Breast epithelium (tissue), 4 donors: ENCODE data around the gene SNX5. TPM values are rescaled to one million over a fixed set of nuclear protein-coding genes. Genes with fewer than 3 reads are reported as not detected.
A peak's percentile ranks its signal among the peaks of the same experiment; 100 is the strongest.

Source experiments
- DNase-seq, 2 donors: peaks; one replicate each; pipeline ENCODE4 v3.0.0-alpha.2; 2019; ENCODE audit warnings: low spot score in 2 of 2
- H3K27ac ChIP-seq, 2 donors: fragments of 200-600 bp; sonication (generic) in 1 of 2; one replicate each; pipeline ENCODE4 v1.5.1; 2016 to 2019; ENCODE audit warnings: mild to moderate bottlenecking in 1 of 2
- H3K27me3 ChIP-seq, 2 donors: fragments of 200-600 bp; sonication (generic) in 1 of 2; one replicate each; pipeline versions ENCODE4 v1.5.1 to v1.6.0; 2017 to 2019; ENCODE audit warnings: control low read depth in 1 of 2, mild to moderate bottlenecking in 1 of 2
- H3K36me3 ChIP-seq: fragments of 200-600 bp; one replicate; pipeline ENCODE4 v1.5.1; 2019
- H3K4me1 ChIP-seq, 2 donors: fragments of 200-600 bp; sonication (generic); one replicate each; pipeline ENCODE4 v1.5.1; 2016 to 2019; ENCODE audit warnings: control low read depth in 1 of 2
- H3K4me3 ChIP-seq, 3 donors: fragments of 200-600 bp; sonication (generic); 1 replicate in 2 of 3; 2 replicates in 1 of 3; pipeline ENCODE4 v1.5.1; 2016 to 2019; ENCODE audit warnings: mild to moderate bottlenecking in 3 of 3, moderate library complexity in 2 of 3
- H3K9me3 ChIP-seq, 2 donors: fragments of 200-600 bp; sonication (generic) in 1 of 2; one replicate each; pipeline ENCODE4 v1.5.1; 2016 to 2019; ENCODE audit warnings: control low read depth in 1 of 2
- CTCF ChIP-seq, 3 donors: fragments of 450-650 bp; IDR thresholded peaks; one replicate each; pipeline ENCODE4 v1.5.1; 2016 to 2017; ENCODE audit warnings: antibody characterized with exemption in 3 of 3, mild to moderate bottlenecking in 3 of 3, moderate library complexity in 3 of 3
- POLR2A ChIP-seq: fragments of 450-650 bp; IDR thresholded peaks from one replicate; pipeline ENCODE4 v1.6.1; 2016; ENCODE audit warnings: antibody characterized with exemption, mild to moderate bottlenecking, moderate library complexity
- POLR2AphosphoS5 ChIP-seq, 3 donors: sonication (generic); formaldehyde crosslinking; IDR thresholded peaks; one replicate each; pipeline ENCODE4 v1.6.1; 2017; ENCODE audit warnings: antibody characterized with exemption in 3 of 3
- intact Hi-C: fragments of 100-400 bp; cut with DNase I; formaldehyde crosslinking; loops from one replicate; pipeline ENCODE4 v1.15.1; 2023; ENCODE audit warnings: low total_unique reads
- total RNA-seq, 3 donors: library from RNA; depleted of rRNA; stranded (reverse); fragments of >200 nt; gene quantifications; one replicate each; pipeline ENCODE4 v1.1.0, GENCODE V29; 2016

SNX5 gene
- total RNA-seq, 3 donors from 2014 or later = 96.7 to 127 (median 122) TPM

DNA sequence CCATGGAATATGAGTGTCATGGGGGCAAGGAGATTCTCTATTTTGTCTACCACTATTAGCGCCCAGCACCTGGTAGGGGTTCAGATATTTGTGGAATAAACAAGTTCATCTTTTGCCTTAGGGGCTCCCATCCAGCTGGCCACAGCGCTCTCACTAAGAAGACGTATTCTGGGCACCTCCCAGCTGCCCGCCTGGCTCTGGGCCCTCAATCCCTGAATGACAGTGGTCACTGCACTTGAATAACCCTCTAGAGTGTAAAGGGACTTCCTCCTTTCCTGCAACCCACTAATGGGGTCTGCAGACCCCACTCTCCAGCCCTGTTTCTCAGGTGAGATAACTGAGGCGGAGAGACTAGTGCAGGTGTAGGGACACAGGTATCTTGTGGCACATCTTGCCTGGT is 36.2 kb downstream of the SNX5 start:
- no peak for DNase-seq
- Histone ChIP-seq H3K4me1 (peaks cover 0 to 8% of the 10 kb centered on the region in 2 donors), H3K27me3 (no peaks in the 10 kb centered on the region), H3K9me3 (no peaks in the 10 kb centered on the region), H3K4me3 (no peak overlapping the region), H3K36me3 (no peaks in the 10 kb centered on the region), H3K27ac (no peak overlapping the region)
- intact Hi-C loops = no loop called here
- TF ChIP-seq POLR2A = no peak
- TF ChIP-seq POLR2AphosphoS5 (IDR thresholded peaks at IDR 0.05) = no peak
- no peak for TF ChIP-seq CTCF (IDR thresholded peaks at IDR 0.05)

DNA sequence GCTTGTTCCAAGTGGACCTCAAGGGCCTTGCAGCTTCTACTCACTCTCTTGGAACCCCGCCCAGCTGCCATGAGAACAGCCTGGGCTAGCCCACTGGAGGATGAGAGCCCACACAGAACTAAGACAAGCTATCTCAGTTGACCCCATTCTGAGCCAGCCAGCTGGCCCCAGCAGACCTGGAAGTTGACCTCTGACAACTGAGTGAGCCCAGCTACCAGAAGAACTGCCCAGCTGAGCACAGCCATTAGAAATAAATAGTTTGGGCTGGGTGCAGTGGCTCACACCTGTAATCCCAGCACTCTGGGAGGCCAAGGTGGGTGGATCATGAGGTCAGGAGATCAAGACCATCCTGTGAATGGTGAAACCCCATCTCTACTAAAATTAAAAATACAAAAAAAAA is 37.1 kb downstream of the SNX5 start:
- DNase-seq = no peak
- intact Hi-C loops = no loop called here

DNA sequence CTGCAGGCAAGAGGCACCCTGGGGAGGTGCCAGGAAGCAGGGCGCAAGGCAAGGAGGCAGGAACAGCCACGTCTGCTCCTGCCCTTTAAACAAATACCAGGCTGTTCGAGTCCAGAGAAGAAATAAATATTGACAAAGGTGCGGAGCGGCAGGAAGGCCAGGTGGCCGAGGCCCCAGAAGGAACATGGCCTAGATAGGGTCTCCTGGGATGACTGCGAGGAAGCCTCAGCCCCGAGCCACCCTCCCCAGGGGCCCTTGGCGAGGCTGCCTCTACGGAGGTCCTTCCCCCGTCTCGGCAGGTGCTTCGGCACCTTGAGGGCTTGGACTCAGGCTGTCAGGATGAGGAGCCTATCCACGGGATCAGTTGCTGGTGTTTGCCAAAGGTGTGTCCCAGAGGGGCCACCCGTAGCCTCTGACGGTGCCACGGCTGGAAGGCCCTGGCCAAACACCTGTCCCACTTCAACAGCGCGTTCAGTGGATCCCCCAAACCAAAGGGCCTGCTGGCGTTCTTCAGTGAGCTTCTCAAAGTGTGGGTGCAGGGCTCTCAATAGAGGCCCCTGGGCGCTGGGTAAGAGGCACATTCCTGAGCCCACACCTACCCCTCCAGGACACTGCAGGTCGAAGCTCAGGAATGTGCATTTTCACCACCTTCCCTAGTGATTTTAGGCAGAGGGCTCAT is 39.8 kb downstream of the SNX5 start:
- intact Hi-C loops = no loop called here
- H3K9me3 ChIP-seq = no peaks in the 10 kb centered on the region

More for the DNA sequence above, 37.1 kb downstream of the SNX5 start:
- TF ChIP-seq POLR2AphosphoS5 (IDR thresholded peaks at IDR 0.05) (no peak), CTCF (IDR thresholded peaks at IDR 0.05) (no peak), POLR2A (no peak)
- Histone ChIP-seq H3K9me3 (no peaks in the 10 kb centered on the region), H3K4me3 (no peak overlapping the region), H3K27ac (no peak overlapping the region), H3K27me3 (no peaks in the 10 kb centered on the region), H3K36me3 (no peaks in the 10 kb centered on the region), H3K4me1 (no peaks in the 10 kb centered on the region)

GRCh38 chr20:17928211-17928611 is 40.4 kb downstream of the SNX5 start:
- Histone ChIP-seq H3K9me3 (no peaks in the 10 kb centered on the region), H3K4me1 (no peaks in the 10 kb centered on the region), H3K27me3 (no peaks in the 10 kb centered on the region), H3K4me3 (no peak overlapping the region), H3K36me3 (no peaks in the 10 kb centered on the region), H3K27ac (peak overlapping the region; percentile 71 to 76)
- no peak for TF ChIP-seq CTCF (IDR thresholded peaks at IDR 0.05)
- TF ChIP-seq POLR2A = no peak
- TF ChIP-seq POLR2AphosphoS5 (IDR thresholded peaks at IDR 0.05) = no peak
- DNase-seq = no peak
- intact Hi-C loops = no loop called here

More for the DNA sequence above, 39.8 kb downstream of the SNX5 start:
- TF ChIP-seq POLR2A = no peak
- TF ChIP-seq POLR2AphosphoS5 (IDR thresholded peaks at IDR 0.05) = no peak
- no peak for TF ChIP-seq CTCF (IDR thresholded peaks at IDR 0.05)
- Histone ChIP-seq H3K4me3 (no peak overlapping the region), H3K27me3 (no peaks in the 10 kb centered on the region), H3K27ac (peak overlapping the region; percentile 71 to 76), H3K36me3 (no peaks in the 10 kb centered on the region), H3K4me1 (no peaks in the 10 kb centered on the region)
- DNase-seq = no peak

DNA sequence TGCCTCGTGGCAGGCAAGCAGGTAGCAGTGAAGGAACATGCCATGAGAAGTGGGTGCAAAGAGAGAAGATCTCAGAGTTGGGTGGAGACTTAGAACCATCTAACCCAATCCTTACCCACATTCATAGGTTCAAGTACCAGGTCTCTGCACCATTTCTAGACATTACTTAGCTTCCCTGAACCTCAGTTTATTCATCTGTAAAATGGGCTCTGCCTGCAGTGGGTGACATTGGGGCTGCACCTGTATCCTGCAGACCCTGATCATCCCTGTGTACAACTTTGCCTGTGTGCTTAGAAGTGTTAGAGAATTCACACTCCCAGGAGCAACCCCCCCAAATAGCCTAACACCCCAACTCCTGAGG is 42.7 kb downstream of the SNX5 start:
- H3K36me3 ChIP-seq = no peaks in the 10 kb centered on the region
- H3K4me3 ChIP-seq = no peak overlapping the region
- no peak for TF ChIP-seq POLR2A
- TF ChIP-seq POLR2AphosphoS5 (IDR thresholded peaks at IDR 0.05) = no peak
- no peak for TF ChIP-seq CTCF (IDR thresholded peaks at IDR 0.05)
- H3K27me3 ChIP-seq = no peaks in the 10 kb centered on the region
- no peak overlapping the region for H3K27ac ChIP-seq
- no peaks in the 10 kb centered on the region for H3K4me1 ChIP-seq
- H3K9me3 ChIP-seq = no peaks in the 10 kb centered on the region
- intact Hi-C loops = no loop called here
- DNase-seq = no peak
